Neural cell (in vitro differentiated cells): Measurements from ENCODE around the gene SHTN1.

Experiments
- RAD21 ChIP-seq: fragments of 450-650 bp; conservative IDR thresholded peaks from 2 replicates; pipeline ENCODE4 v1.6.1; 2014; ENCODE audit warnings: antibody characterized with exemption, mild to moderate bottlenecking, moderate library complexity
- TF ChIP-seq, protein P1 (sequence below): fragments of 450-650 bp; IDR thresholded peaks from 2 replicates; pipeline ENCODE4 v1.5.1; 2014; ENCODE audit warnings: antibody characterized with exemption, mild to moderate bottlenecking, moderate library complexity; ENCODE audit not compliant: poor library complexity, severe bottlenecking

DNA sequence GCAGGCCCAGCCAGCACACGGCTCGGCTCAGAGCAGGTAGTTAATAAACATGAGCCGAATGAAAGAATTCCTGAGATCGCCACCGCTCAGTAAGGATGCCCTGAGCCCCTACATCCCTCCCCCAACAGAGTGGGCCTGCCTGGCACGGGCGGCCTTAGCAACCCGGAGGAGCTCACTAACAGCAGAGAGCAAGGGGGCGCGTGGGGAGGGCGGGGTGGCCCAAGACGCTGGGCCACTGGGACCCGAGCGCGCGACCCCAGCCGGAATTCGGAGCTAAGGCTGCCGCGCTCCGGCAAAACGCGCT is 156.1 kb downstream of the SHTN1 start:
- TF ChIP-seq, protein P1, sequence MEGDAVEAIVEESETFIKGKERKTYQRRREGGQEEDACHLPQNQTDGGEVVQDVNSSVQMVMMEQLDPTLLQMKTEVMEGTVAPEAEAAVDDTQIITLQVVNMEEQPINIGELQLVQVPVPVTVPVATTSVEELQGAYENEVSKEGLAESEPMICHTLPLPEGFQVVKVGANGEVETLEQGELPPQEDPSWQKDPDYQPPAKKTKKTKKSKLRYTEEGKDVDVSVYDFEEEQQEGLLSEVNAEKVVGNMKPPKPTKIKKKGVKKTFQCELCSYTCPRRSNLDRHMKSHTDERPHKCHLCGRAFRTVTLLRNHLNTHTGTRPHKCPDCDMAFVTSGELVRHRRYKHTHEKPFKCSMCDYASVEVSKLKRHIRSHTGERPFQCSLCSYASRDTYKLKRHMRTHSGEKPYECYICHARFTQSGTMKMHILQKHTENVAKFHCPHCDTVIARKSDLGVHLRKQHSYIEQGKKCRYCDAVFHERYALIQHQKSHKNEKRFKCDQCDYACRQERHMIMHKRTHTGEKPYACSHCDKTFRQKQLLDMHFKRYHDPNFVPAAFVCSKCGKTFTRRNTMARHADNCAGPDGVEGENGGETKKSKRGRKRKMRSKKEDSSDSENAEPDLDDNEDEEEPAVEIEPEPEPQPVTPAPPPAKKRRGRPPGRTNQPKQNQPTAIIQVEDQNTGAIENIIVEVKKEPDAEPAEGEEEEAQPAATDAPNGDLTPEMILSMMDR, result no peak
- TF ChIP-seq RAD21, result no peak
